ENCODE data around the gene SUSD2.

DNA sequence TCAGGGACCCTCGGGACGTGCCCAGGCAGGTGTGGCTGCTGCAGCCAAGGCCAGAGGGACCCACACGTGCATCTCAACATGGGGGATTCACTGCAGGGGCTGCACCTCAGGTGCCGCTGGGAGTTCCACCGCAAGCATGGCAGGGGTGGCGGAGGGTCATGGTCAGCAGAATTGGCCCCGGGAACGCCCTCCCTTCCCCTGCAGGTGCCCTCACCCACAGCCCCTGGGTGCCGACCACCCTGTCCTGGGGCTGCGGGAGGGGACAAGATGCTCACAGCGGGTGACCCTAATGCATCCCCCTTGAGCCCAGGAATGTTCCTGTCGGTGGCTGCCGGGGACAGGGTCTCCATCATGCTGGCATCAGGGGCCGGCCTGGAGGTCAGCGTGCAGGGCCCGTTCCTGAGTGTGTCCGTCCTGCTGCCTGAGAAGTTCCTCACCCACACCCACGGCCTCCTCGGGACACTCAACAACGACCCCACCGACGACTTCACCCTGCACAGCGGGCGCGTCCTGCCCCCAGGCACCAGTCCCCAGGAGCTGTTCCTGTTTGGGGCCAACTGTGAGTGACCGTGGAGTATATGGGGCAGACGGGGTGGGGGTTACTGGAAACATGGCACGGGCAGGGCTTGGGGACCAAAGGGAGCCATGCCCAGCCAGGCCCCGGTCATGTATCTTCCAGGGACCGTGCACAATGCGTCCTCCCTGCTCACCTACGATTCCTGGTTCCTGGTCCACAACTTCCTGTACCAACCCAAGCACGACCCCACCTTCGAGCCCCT, 5.8 kb downstream of the SUSD2 start:
- TF ChIP-seq, protein P1, sequence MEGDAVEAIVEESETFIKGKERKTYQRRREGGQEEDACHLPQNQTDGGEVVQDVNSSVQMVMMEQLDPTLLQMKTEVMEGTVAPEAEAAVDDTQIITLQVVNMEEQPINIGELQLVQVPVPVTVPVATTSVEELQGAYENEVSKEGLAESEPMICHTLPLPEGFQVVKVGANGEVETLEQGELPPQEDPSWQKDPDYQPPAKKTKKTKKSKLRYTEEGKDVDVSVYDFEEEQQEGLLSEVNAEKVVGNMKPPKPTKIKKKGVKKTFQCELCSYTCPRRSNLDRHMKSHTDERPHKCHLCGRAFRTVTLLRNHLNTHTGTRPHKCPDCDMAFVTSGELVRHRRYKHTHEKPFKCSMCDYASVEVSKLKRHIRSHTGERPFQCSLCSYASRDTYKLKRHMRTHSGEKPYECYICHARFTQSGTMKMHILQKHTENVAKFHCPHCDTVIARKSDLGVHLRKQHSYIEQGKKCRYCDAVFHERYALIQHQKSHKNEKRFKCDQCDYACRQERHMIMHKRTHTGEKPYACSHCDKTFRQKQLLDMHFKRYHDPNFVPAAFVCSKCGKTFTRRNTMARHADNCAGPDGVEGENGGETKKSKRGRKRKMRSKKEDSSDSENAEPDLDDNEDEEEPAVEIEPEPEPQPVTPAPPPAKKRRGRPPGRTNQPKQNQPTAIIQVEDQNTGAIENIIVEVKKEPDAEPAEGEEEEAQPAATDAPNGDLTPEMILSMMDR (IDR thresholded peaks at IDR 0.05), result no peak
- TF ChIP-seq, protein P2, sequence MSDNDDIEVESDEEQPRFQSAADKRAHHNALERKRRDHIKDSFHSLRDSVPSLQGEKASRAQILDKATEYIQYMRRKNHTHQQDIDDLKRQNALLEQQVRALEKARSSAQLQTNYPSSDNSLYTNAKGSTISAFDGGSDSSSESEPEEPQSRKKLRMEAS (IDR thresholded peaks at IDR 0.05; ENCODE audit: low read depth), result no peak
- no peak for TF ChIP-seq EP300 (IDR thresholded peaks at IDR 0.05; ENCODE audit: borderline replicate concordance in 1 of 2, low read depth in 1 of 2, low read length in 1 of 2)
- no peak for TF ChIP-seq TAF1 (IDR thresholded peaks at IDR 0.05; ENCODE audit: borderline replicate concordance, low read depth, low read length)
- TF ChIP-seq, protein P3, sequence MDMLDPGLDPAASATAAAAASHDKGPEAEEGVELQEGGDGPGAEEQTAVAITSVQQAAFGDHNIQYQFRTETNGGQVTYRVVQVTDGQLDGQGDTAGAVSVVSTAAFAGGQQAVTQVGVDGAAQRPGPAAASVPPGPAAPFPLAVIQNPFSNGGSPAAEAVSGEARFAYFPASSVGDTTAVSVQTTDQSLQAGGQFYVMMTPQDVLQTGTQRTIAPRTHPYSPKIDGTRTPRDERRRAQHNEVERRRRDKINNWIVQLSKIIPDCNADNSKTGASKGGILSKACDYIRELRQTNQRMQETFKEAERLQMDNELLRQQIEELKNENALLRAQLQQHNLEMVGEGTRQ (IDR thresholded peaks at IDR 0.05; ENCODE audit: borderline replicate concordance, low read depth, low read length), result no peak
- TF ChIP-seq EZH2phosphoT487 (IDR thresholded peaks at IDR 0.05; ENCODE audit: borderline replicate concordance, low read depth), result no peak
- no peak for TF ChIP-seq YY1 (IDR thresholded peaks at IDR 0.05; ENCODE audit: low read depth)
- TF ChIP-seq, protein P4, sequence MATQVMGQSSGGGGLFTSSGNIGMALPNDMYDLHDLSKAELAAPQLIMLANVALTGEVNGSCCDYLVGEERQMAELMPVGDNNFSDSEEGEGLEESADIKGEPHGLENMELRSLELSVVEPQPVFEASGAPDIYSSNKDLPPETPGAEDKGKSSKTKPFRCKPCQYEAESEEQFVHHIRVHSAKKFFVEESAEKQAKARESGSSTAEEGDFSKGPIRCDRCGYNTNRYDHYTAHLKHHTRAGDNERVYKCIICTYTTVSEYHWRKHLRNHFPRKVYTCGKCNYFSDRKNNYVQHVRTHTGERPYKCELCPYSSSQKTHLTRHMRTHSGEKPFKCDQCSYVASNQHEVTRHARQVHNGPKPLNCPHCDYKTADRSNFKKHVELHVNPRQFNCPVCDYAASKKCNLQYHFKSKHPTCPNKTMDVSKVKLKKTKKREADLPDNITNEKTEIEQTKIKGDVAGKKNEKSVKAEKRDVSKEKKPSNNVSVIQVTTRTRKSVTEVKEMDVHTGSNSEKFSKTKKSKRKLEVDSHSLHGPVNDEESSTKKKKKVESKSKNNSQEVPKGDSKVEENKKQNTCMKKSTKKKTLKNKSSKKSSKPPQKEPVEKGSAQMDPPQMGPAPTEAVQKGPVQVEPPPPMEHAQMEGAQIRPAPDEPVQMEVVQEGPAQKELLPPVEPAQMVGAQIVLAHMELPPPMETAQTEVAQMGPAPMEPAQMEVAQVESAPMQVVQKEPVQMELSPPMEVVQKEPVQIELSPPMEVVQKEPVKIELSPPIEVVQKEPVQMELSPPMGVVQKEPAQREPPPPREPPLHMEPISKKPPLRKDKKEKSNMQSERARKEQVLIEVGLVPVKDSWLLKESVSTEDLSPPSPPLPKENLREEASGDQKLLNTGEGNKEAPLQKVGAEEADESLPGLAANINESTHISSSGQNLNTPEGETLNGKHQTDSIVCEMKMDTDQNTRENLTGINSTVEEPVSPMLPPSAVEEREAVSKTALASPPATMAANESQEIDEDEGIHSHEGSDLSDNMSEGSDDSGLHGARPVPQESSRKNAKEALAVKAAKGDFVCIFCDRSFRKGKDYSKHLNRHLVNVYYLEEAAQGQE (IDR thresholded peaks at IDR 0.05; ENCODE audit: low read depth, low read length), result no peak
- no peak for TF ChIP-seq GATA2 (CRISPR knock-in tag; IDR thresholded peaks at IDR 0.05)
- no peak for TF ChIP-seq POLR2AphosphoS5 (IDR thresholded peaks at IDR 0.05; ENCODE audit: low read depth, low read length)
- no peak for TF ChIP-seq ELF1 (IDR thresholded peaks at IDR 0.05)
- no peak for TF ChIP-seq SIN3A (IDR thresholded peaks at IDR 0.05; ENCODE audit: borderline replicate concordance, low read depth, low read length)
- TF ChIP-seq NRF1 (IDR thresholded peaks at IDR 0.05; ENCODE audit: low read depth, low read length), result no peak
- no peak for TF ChIP-seq FOXM1 (IDR thresholded peaks at IDR 0.05; ENCODE audit: low read depth)

All from SK-N-SH (cell line).